ENCODE results near the gene SMCR8. TPM values are rescaled to one million over a fixed set of nuclear protein-coding genes. Genes with fewer than 3 reads are reported as not detected.

SMCR8 gene
- total and polyA plus RNA-seq, 2 of the 8 experiments (the other 6 are each of a cell fraction or from before 2014, with no cell fraction given): 6.9 to 18.5 TPM

DNA sequence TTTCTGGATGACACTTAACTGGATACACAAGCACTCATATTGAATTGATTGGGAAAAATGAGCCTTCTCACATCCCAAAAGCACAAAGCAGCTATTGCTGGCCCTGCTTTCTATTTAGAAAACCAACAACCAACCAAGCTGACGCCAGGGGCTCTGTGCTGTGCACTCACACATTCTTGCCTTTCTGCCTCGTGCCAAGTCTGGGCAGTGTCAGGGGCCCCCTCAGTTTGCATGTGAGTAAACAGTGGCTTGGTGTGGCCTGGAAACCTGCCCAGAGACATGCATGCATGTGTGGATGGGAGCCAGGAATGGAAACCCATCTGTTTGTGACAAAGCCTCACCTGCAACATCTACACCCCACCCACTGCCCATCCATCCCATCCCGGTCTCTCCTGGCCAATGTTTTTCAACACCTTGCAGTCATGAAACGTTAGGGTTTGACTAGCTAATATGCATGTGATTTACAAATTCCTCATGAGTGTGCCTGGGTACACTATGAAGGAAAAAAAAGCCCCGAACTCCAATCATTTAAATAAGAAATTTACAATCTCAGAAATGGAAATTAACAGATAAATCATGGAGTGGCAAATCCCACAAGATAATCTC, 34.2 kb upstream of the SMCR8 start (continued):
- no peak for TF ChIP-seq ATF3 (IDR thresholded peaks at IDR 0.05; ENCODE audit: insufficient read depth, low read depth, low read length)
